NB4 (cell line): Measurements from ENCODE around the gene IGF1.

Experiments used
- DNase-seq: peaks from one replicate; pipeline ENCODE4 v3.0.0; 2010; ENCODE audit warnings: low read depth
- H3K4me3 ChIP-seq: one replicate; pipeline ENCODE4 v1.5.1; 2011; ENCODE audit warnings: mild to moderate bottlenecking, low read depth, low read length, moderate library complexity
- MYC ChIP-seq: IDR thresholded peaks from 2 replicates; pipeline ENCODE4 v1.6.1; 2011; ENCODE audit warnings: low read depth, low read length
- POLR2A ChIP-seq: IDR thresholded peaks from 2 replicates; pipeline ENCODE4 v1.6.1; 2011; ENCODE audit warnings: mild to moderate bottlenecking; ENCODE audit not compliant: insufficient read length; ENCODE audit errors: extremely low read depth
- TF ChIP-seq, protein P1 (sequence below): IDR thresholded peaks from one replicate; pipeline ENCODE4 v1.5.1; 2012; ENCODE audit warnings: low read depth, low read length
- TF ChIP-seq, protein P2 (sequence below): IDR thresholded peaks from 2 replicates; pipeline ENCODE4 v1.6.1; 2011; ENCODE audit warnings: low read depth, low read length

Gene IGF1

DNA sequence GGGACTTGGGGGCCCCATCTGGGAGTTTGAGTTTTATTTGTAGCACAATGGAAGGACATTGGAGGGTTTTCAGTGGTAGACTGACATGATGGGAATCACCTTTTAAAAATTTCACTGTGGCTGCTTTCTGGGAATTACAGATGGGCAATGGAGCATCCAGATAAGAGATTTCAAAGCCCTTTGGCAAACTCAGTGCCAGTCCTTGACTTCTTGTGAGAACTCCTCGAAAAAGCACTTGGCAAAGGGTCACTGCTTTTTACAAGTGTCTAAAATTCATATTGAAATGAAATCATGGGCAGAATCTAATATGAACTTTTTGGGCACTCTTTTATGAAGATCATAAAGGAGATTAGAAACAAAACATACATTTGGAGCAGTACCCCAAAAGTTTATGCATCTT is 34.3 kb upstream of the IGF1 start:
- DNase-seq, result no peak
- TF ChIP-seq, protein P1, sequence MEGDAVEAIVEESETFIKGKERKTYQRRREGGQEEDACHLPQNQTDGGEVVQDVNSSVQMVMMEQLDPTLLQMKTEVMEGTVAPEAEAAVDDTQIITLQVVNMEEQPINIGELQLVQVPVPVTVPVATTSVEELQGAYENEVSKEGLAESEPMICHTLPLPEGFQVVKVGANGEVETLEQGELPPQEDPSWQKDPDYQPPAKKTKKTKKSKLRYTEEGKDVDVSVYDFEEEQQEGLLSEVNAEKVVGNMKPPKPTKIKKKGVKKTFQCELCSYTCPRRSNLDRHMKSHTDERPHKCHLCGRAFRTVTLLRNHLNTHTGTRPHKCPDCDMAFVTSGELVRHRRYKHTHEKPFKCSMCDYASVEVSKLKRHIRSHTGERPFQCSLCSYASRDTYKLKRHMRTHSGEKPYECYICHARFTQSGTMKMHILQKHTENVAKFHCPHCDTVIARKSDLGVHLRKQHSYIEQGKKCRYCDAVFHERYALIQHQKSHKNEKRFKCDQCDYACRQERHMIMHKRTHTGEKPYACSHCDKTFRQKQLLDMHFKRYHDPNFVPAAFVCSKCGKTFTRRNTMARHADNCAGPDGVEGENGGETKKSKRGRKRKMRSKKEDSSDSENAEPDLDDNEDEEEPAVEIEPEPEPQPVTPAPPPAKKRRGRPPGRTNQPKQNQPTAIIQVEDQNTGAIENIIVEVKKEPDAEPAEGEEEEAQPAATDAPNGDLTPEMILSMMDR, result no peak
- TF ChIP-seq MYC (no peak), POLR2A (no peak)
- TF ChIP-seq, protein P2, sequence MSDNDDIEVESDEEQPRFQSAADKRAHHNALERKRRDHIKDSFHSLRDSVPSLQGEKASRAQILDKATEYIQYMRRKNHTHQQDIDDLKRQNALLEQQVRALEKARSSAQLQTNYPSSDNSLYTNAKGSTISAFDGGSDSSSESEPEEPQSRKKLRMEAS, result no peak
- H3K4me3 ChIP-seq, result no peak overlapping the region

DNA sequence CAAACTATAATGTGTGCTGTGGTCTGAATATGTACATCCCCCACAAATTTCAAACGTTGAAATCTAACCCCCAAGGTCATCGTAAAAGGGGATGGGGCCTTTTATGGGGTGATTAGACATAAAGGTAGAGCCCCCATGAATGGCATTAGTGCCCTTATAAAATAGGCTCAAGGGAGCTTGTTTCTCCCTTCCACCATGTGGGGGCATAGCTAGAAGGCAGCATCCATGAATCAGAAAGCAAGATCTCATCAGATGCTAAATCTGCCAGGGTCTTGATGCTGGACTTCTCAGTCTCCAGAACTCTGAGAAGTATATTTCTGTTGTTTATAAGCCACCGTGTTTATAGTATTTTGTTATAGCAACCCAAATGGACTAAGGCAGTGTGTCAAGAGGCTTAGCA is 33.4 kb upstream of the IGF1 start:
- no peak for DNase-seq

DNA sequence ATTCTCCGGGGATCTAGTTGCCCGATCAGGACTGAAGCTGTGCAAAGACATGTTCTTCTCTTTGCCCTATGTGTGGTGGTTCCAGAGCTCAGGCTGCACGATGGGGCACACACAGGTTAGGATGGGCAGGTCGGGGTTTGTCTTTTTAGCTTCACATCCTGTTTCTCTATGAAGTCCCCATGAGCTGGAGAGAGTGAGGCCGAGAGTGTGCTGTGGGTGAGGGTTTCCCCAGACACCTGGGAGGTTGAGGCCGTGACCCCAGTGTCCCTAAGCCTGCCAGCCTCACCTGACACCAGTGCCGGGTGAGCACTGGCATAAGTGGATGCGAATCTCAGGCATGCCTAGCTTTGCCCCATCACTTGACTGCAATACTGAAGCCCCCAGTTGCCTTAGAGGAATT is 32.9 kb upstream of the IGF1 start:
- TF ChIP-seq, protein P1, result no peak
- TF ChIP-seq POLR2A, result no peak
- TF ChIP-seq, protein P2, result no peak
- DNase-seq, result no peak

More for the DNA sequence above, 33.4 kb upstream of the IGF1 start:
- TF ChIP-seq, protein P2, result no peak
- TF ChIP-seq, protein P1, result no peak
- TF ChIP-seq POLR2A (no peak), MYC (no peak)
- no peak overlapping the region for H3K4me3 ChIP-seq

DNA sequence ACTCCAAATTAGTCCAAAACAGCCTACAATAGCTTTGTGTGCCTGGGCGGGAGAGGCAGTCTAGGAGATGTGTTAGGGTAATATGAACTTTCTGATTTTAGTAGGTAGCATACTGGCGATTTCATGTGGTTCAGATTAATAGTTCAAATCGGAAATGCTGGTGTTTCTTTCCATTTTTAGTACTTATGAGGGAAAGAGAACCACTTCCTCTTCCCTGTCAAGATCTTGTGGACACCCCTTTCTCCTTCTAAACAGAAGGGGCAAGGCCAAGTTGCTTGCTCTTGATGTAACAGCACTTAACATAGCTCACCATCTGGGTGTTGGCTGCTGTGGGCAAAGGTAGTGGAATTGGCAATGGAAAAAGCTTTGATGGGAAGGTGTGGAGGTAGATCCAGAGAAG is 32.2 kb upstream of the IGF1 start:
- no peak for DNase-seq
- no peak overlapping the region for H3K4me3 ChIP-seq
- TF ChIP-seq, protein P2, result no peak
- TF ChIP-seq, protein P1, result no peak
- TF ChIP-seq MYC (no peak), POLR2A (no peak)

More for the DNA sequence above, 32.9 kb upstream of the IGF1 start:
- no peak overlapping the region for H3K4me3 ChIP-seq

DNA sequence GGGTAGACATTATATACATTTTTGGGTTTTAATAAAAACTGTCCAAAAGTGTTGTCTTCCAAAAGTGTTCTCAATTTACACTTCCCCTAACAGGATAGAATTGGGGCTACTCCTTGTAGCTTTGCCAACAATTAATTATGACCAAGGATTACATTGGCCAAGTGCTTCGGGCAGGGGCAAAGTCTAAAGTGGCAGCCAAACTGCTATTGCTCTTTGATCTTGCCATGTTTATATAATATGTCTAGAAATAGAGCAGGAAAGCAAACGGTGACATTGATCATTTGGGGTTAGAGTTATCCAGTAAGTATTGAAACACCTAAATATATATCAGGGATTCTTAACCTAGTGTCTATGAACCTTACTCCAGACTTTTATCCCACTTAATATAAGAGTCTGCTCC is 31.2 kb upstream of the IGF1 start:
- TF ChIP-seq, protein P1, result no peak
- TF ChIP-seq POLR2A (no peak), MYC (no peak)
- TF ChIP-seq, protein P2, result no peak
- no peak overlapping the region for H3K4me3 ChIP-seq
- DNase-seq, result no peak

DNA sequence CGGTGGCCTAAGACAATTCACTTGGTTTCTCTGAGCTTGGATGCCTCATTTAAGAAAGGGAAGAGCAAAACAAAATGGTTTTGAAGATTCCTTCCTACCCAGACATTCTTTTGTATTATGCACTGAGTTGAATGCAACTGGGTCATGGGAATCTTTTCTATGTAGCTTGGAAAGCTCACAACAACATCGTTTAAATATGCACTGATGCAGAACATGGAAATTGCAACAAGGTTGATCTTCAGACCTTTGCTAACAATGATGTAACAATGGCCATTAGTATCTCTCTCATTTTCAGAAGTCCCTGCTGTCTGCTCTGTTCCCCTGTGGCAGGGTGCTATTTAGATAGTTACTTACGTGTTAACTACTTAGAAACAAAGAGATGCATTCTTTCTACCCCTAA is 30.1 kb upstream of the IGF1 start:
- no peak overlapping the region for H3K4me3 ChIP-seq
- TF ChIP-seq POLR2A (no peak), MYC (no peak)
- TF ChIP-seq, protein P1, result no peak
- TF ChIP-seq, protein P2, result no peak
- DNase-seq, result no peak
